B cell (primary cell): ENCODE measurements around the gene CAMTA1. TPM values are rescaled to one million over a fixed set of nuclear protein-coding genes. Genes with fewer than 3 reads are reported as not detected.

Source experiments
- ATAC-seq: fragments of 200-7000 bp; cut with Tn5 transposase; one replicate; pipeline ENCODE4 v1.10.0; 2021; ENCODE audit warnings: low read depth, mild to moderate bottlenecking, moderate number of reproducible peaks, moderate library complexity
- CTCF ChIA-PET: fragments of 350-600 bp; sonication (Branson Sonifier 250); formaldehyde crosslinking; loops from one replicate; lab custom pipeline; 2021; ENCODE audit warnings: antibody characterized with exemption, inconsistent platforms; lab: Charles Lee
- POLR2A ChIA-PET: fragments of 350-600 bp; sonication (Branson Sonifier 250); formaldehyde crosslinking; loops from one replicate; lab custom pipeline; 2021; ENCODE audit warnings: antibody characterized with exemption; lab: Charles Lee
- DNase-seq: peaks from one replicate; pipeline ENCODE4 v3.0.0; 2013
- H2AFZ ChIP-seq: 2 replicates; pipeline ENCODE4 v1.6.1; 2012; ENCODE audit warnings: mild to moderate bottlenecking, low read depth, low read length; ENCODE audit not compliant: insufficient read depth, poor library complexity, severe bottlenecking
- H3K27ac ChIP-seq, 2 donors: 1 replicate in 1 of 2; 2 replicates in 1 of 2; pipeline ENCODE4 v1.5.1; 2012 to 2013; ENCODE audit warnings: low read length in 2 of 2, mild to moderate bottlenecking in 2 of 2, moderate library complexity in 1 of 2
- H3K27me3 ChIP-seq, 4 experiments: fragments of 200-600 bp in 1 of 4; sonication (generic) in 1 of 4; replicated peaks in 1 of 4; 1 replicate in 2 of 4; 2 replicates in 2 of 4; pipeline versions ENCODE4 v1.6.1 to v1.7.0; 2013 to 2016; ENCODE audit warnings: low read length in 3 of 4, mild to moderate bottlenecking in 2 of 4, mixed read lengths in 1 of 4, moderate library complexity in 1 of 4; ENCODE audit not compliant: insufficient read depth in 4 of 4, control insufficient read depth in 3 of 4; ENCODE audit errors: control extremely low read depth in 1 of 4
- H3K36me3 ChIP-seq, 2 experiments: replicated peaks in 1 of 2; 1 replicate in 1 of 2; 2 replicates in 1 of 2; pipeline versions ENCODE4 v1.6.1 to v1.7.1; 2013; ENCODE audit warnings: low read length in 1 of 2; ENCODE audit not compliant: insufficient read depth in 2 of 2, control insufficient read depth in 1 of 2; ENCODE audit errors: control extremely low read depth in 1 of 2, extremely low read depth in 1 of 2
- H3K4me1 ChIP-seq, 2 donors: fragments of 200-600 bp in 1 of 2; sonication (generic) in 1 of 2; 1 replicate in 1 of 2; 2 replicates in 1 of 2; pipeline versions ENCODE4 v1.5.1 to v1.6.1; 2013 to 2017; ENCODE audit warnings: low read length in 2 of 2; ENCODE audit not compliant: control insufficient read depth in 2 of 2, insufficient read depth in 2 of 2
- H3K4me2 ChIP-seq: replicated peaks from 2 replicates; pipeline ENCODE3; 2012; ENCODE audit warnings: mild to moderate bottlenecking, low read depth, low read length; ENCODE audit not compliant: poor library complexity, severe bottlenecking
- H3K4me3 ChIP-seq, 5 experiments: fragments of 200-600 bp in 1 of 5; sonication (generic) in 1 of 5; 1 replicate in 3 of 5; 2 replicates in 2 of 5; pipeline versions ENCODE4 v1.5.1 to v1.7.0; 2011 to 2016; ENCODE audit warnings: low read length in 4 of 5, mild to moderate bottlenecking in 4 of 5, low read depth in 2 of 5, control low read depth in 1 of 5, moderate library complexity in 1 of 5; ENCODE audit not compliant: insufficient read depth in 1 of 5; ENCODE audit errors: control extremely low read depth in 1 of 5, extremely low read depth in 1 of 5
- H3K79me2 ChIP-seq: fragments of 200-600 bp; sonication (generic); one replicate; pipeline ENCODE4 v1.6.0; 2016; ENCODE audit warnings: low read length; ENCODE audit not compliant: control insufficient read depth, insufficient read depth
- H3K9ac ChIP-seq: fragments of 200-600 bp; sonication (generic); 2 replicates; pipeline ENCODE4 v1.6.1; 2017; ENCODE audit warnings: mild to moderate bottlenecking, low read length, moderate library complexity
- H3K9me3 ChIP-seq, 3 donors: one replicate each; pipeline versions ENCODE4 v1.6.1 to v1.7.1; 2013; ENCODE audit warnings: low read length in 2 of 3; ENCODE audit not compliant: control insufficient read depth in 2 of 3, insufficient read depth in 1 of 3; ENCODE audit errors: control extremely low read depth in 1 of 3
- H4K20me1 ChIP-seq: 2 replicates; pipeline ENCODE4 v1.6.0; 2012; ENCODE audit warnings: mild to moderate bottlenecking, low read length; ENCODE audit not compliant: insufficient read depth, control insufficient read depth, poor library complexity, severe bottlenecking
- H3K27ac Mint-ChIP-seq: one replicate; pipeline ENCODE4 v1.8.0; 2021; ENCODE audit warnings: mixed read lengths
- H3K27me3 Mint-ChIP-seq: one replicate; pipeline ENCODE4 v1.8.0; 2021; ENCODE audit warnings: mixed read lengths
- H3K4me1 Mint-ChIP-seq: one replicate; pipeline ENCODE4 v1.8.0; 2021; ENCODE audit warnings: mixed read lengths
- H3K4me3 Mint-ChIP-seq: one replicate; pipeline ENCODE4 v1.8.0; 2021; ENCODE audit warnings: mixed read lengths
- H3K9me3 Mint-ChIP-seq: one replicate; pipeline ENCODE4 v1.8.0; 2022; ENCODE audit warnings: mixed read lengths; ENCODE audit not compliant: insufficient read depth
- CTCF ChIP-seq: fragments of 200-600 bp; IDR thresholded peaks from one replicate; pipeline ENCODE4 v1.8.0; 2022; ENCODE audit warnings: antibody characterized with exemption, mild to moderate bottlenecking
- EZH2 ChIP-seq: IDR thresholded peaks from 2 replicates; pipeline ENCODE4 v1.6.1; 2012; ENCODE audit warnings: borderline replicate concordance, low read depth, mild to moderate bottlenecking, moderate library complexity, low read length; ENCODE audit not compliant: insufficient read depth, poor library complexity, severe bottlenecking
- WGBS: methylation state at CpG from one replicate; pipeline ENCODE4 v1.1.5; 2013; ENCODE audit warnings: missing lambda C conversion rate; ENCODE audit not compliant: insufficient coverage; 5-methylcytosine and 5-hydroxymethylcytosine counted together
- intact Hi-C: fragments of 100-400 bp; cut with micrococcal nuclease; formaldehyde crosslinking; loops from one replicate; pipeline ENCODE4 v1.10.0; 2022
- polyA plus RNA-seq: library from polyadenylated mRNA; depleted of rRNA; stranded (reverse); fragments of >200 nt; gene quantifications from 2 replicates; pipeline ENCODE4 v1.2.3, GENCODE V29; 2012
- total RNA-seq, 2 donors: library from RNA; stranded (reverse); fragments of 120-200 nt in 1 of 2; gene quantifications; 1 replicate in 1 of 2; 2 replicates in 1 of 2; pipeline versions ENCODE4 v1.2.3 to v1.2.4, GENCODE V29; 2013 to 2022

CAMTA1 gene
- total and polyA plus RNA-seq, 2 donors (not counting 1 experiment from before 2014, with no cell fraction given), result 42.2 to 45.7 TPM

GRCh38 chr1:7344299-7344698 is 559.0 kb downstream of the CAMTA1 start:
- TF ChIP-seq CTCF (no peak), EZH2 (no peak)
- Histone ChIP-seq H3K27ac (no peak overlapping the region), H3K36me3 (no peaks in the 10 kb centered on the region), H3K4me2 (no peak overlapping the region), H3K79me2 (no peaks in the 10 kb centered on the region), H3K27me3 (no peaks in the 10 kb centered on the region), H2AFZ (no peak overlapping the region), H3K9me3 (no peaks in the 10 kb centered on the region), H4K20me1 (no peaks in the 10 kb centered on the region), H3K4me1 (no peaks in the 10 kb centered on the region), H3K4me3 (no peak overlapping the region), H3K9ac (no peak overlapping the region)
- DNase-seq, result no peak
- ChIA-PET POLR2A (no interaction called here), CTCF (no interaction called here)
- intact Hi-C loops, result no loop called here
- no peaks in the 10 kb centered on the region for H3K27me3 Mint-ChIP-seq
- 75% methylated on average over 2 of the region's 2 CpGs for WGBS
- H3K27ac Mint-ChIP-seq, result no peak overlapping the region
- no peaks in the 10 kb centered on the region for H3K9me3 Mint-ChIP-seq
- ATAC-seq, result no peak
- H3K4me3 Mint-ChIP-seq, result no peak overlapping the region
- no peaks in the 10 kb centered on the region for H3K4me1 Mint-ChIP-seq

- Histone ChIP-seq H3K9me3 (no peaks in the 10 kb centered on the region), H2AFZ (no peak overlapping the region), H3K27me3 (no peaks in the 10 kb centered on the region), H3K9ac (no peak overlapping the region), H4K20me1 (no peaks in the 10 kb centered on the region), H3K79me2 (no peaks in the 10 kb centered on the region), H3K4me2 (no peak overlapping the region), H3K4me3 (no peak overlapping the region), H3K4me1 (no peaks in the 10 kb centered on the region), H3K36me3 (no peaks in the 10 kb centered on the region), H3K27ac (no peak overlapping the region)
- DNase-seq (no peak), ATAC-seq (no peak)
- 64% methylated on average over 2 of the region's 3 CpGs for WGBS
- no peak overlapping the region for H3K27ac Mint-ChIP-seq
- H3K9me3 Mint-ChIP-seq, result no peaks in the 10 kb centered on the region
- no peak overlapping the region for H3K4me3 Mint-ChIP-seq
- no peaks in the 10 kb centered on the region for H3K4me1 Mint-ChIP-seq
- H3K27me3 Mint-ChIP-seq, result peaks cover 4% of the 10 kb centered on the region
- TF ChIP-seq CTCF, result no peak
- POLR2A ChIA-PET, result no interaction called here
- intact Hi-C loops, result no loop called here
- CTCF ChIA-PET, result no interaction called here
Measured at GRCh38 chr1:7345516-7345915, 560.3 kb downstream of the CAMTA1 start.
